Caki2 (cell line): ENCODE data around the gene SEC14L1. TPM values are rescaled to one million over a fixed set of nuclear protein-coding genes. Genes with fewer than 3 reads are reported as not detected.

ENCODE experiments used
- DNase-seq: peaks from one replicate; pipeline ENCODE4 v3.0.0-alpha.2; 2015; ENCODE audit warnings: low read depth
- in situ Hi-C: cut with HindIII; loops from 2 replicates; pipeline ENCODE4 v1.10.0; 2016; ENCODE audit warnings: low sequenced_read_pairs, low pct_unique_long_range_greater_than_20kb, mixed read lengths
- total RNA-seq: library from RNA; depleted of rRNA; stranded (reverse); fragments of >200 nt; shearing (Covaris generic); gene quantifications from 2 replicates; pipeline ENCODE4 v1.2.3, GENCODE V29; 2014; ENCODE audit warnings: low replicate concordance

Gene SEC14L1
- total RNA-seq, 1 experiment from 2014 or later, result 13.3 TPM

DNA sequence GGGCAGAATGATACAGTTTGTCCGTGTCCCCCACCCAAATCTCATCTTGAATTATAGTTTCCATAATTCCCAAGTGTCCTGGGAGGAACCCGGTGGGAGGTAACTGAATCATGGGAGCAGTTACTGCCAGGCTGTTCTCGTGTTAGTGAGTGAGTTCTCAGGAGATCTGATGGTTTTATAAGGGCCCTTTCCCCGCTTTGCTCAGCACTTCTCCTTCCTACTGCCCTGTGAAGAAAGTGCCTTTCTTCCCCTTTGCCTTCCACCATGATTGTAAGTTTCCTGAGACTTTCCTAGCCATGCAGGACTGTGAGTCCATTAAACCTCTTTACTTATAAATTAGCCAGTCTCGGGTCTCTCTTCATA lies 28.9 kb upstream of the SEC14L1 start:
- in situ Hi-C loops, result no loop called here
- DNase-seq, result no peak

DNA sequence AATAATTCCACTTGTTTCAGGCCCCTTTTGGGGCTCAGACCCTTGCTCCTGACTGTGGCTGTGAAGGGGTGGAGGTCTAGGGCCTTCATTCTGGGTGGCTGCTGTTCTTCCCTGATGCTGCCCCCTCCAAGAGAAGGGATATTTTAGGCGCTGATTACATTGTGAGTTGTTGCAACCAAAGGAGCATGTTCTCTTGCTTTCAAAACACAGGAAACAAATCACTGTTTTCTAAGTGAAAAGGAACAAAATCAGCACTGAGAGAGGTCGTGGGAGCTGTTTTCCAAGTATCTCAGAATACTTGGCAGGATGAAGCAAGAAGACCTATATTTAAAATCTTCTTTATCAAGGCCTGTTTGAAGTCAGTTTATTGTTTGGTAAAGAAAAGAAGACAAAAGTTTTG lies 25.3 kb upstream of the SEC14L1 start:
- DNase-seq, result no peak
- in situ Hi-C loops, result no loop called here

DNA sequence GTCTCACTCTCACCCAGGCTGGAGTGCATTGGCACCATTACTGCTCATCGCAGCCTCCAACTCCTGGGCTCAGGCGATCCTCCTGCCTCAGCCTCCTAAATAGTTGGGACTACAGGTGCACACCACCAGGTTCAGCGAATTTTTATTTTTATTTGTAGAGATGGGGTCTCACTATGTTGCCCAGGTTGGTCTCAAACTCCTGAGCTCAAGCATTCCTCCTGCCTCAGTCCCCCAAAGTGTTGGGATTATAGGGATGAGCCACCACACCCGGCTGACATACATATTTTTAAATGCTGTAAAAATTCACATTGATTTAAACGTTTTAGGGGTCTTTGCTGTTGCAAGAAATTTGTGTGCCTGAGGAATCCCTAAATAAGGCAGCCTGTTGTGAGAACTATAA lies 24.8 kb upstream of the SEC14L1 start:
- no peak for DNase-seq
- in situ Hi-C loops, result no loop called here

DNA sequence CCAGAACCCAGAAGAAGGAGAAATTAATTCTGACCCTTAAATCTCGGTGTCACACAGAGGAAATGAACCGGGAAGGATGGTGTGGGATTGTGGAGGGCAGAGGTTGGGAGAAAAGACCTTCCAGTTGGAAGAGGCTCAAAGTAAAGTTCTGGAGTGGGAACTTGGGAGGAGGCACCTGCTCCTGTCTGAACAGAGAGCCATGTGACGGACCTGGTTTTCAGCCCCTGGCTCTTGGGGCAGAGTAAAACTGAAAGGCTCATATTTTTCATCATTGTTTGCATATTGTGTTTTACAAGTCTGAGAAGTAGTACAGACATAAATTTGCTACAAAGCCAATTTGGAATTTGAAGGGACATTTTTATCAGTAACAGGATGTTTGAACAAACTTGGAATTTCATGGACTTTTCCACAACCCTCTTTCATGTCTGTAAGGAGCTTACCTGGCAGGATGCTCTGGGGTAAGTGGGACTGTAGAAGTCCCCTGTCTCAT lies 24.4 kb upstream of the SEC14L1 start:
- in situ Hi-C loops, result no loop called here
- DNase-seq, result no peak

DNA sequence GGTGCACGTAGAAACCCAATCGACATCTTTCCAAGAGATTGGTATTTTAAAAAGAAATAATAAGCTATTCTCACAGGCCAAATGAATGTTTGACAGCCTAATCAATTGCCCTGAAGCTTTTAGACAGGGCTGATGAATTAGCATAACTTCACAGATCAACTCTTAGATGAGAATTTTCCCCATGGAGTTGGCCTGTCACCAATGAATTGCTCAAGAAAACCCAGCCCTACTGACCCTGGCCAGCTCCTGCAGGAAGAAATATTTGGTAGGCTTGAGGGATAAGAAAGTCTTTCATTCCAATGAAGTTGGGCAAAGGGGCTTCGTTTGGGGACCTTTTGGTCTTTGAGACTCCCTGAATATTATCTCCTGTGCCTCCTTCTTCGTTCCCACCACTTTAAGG lies 23.4 kb upstream of the SEC14L1 start:
- DNase-seq, result no peak
- in situ Hi-C loops, result no loop called here

DNA sequence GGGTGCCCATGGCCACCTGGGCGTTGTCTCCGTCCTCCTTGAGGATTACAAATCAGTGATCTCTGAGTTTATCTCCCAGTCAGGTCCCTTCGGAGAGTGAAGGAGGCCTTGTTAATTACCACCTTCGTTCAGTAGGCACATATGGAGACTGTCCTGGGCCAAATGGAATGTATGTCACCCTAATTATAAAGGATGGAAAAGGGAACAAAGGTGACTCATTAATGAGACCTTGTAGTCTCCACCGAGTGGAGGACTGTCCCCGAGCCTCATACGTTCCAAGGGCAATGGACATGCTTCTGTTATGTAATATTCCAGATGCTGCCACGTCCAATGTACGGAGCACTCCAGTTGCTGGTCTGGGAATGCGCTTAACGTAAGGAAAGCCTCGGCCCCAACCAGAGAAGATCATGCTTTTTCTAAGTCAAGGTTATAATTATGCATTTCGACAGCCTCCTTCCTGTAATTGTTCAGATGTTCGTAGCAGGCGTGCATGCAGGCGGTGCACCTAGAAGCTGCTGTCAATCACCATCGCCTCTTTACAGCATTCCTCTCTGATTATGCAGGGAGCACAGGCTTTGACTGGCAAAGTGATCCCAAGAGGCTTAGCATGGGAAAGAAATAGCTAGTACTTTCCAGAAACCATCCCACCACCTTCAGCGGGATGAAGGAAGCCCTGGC lies 22.4 kb upstream of the SEC14L1 start:
- in situ Hi-C loops, result no loop called here
- no peak for DNase-seq

DNA sequence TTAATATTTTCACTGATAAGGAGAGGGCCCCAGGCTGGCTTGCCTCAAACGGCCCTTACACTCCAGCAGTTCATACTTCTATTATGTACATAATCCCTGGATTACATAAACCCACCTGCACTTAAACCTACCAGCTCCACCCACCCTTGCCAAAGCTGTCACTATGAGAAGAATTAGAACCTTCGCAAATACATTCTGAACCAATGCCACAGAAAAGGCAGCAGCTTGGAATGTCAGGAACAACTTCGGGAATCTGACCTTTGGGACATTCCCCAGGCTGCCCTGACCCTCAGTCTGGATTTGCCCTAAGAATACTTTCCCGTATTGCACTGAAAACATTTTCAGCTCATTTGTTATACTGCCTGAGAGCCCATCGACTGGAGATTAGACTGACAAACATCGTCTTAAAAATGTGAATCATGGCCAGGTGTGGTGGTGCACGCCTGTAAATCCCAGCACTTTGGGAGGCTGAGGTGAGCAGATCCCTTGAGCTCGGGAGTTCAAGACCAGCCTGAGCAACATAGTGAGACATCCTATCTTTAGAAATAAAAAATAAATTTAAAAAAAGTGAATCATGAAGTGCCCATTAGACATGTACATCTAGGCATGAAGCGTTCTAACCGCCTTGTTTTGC lies 21.0 kb upstream of the SEC14L1 start:
- in situ Hi-C loops, result loop anchor here (10.0 kb wide), 1 partner anchor 45 kb away; no protein-coding TSS in a partner anchor

DNA sequence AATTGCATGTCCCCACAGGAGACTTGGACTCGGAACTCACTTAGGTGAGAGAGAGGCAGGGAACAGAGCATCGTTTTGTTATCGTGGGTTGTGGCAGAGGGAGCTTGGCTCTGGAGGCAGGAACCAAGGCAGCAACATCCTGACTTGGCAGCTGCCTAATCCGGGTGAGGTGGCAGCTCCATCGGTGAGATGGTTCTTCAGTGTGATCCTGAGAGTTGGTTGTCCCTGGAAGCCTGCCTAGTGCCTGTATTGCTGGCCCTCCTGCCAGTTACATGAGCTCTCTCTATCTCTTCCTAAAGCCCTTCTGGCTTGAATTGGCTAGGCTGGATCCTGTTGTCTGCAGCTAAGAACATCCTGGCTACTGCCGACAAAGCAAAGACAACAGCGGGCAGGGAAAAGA lies 19.9 kb upstream of the SEC14L1 start:
- in situ Hi-C loops, result loop anchor here (10.0 kb wide), 1 partner anchor 46 kb away; no protein-coding TSS in a partner anchor
- no peak for DNase-seq

More for the DNA sequence above, 21.0 kb upstream of the SEC14L1 start:
- DNase-seq, result no peak

DNA sequence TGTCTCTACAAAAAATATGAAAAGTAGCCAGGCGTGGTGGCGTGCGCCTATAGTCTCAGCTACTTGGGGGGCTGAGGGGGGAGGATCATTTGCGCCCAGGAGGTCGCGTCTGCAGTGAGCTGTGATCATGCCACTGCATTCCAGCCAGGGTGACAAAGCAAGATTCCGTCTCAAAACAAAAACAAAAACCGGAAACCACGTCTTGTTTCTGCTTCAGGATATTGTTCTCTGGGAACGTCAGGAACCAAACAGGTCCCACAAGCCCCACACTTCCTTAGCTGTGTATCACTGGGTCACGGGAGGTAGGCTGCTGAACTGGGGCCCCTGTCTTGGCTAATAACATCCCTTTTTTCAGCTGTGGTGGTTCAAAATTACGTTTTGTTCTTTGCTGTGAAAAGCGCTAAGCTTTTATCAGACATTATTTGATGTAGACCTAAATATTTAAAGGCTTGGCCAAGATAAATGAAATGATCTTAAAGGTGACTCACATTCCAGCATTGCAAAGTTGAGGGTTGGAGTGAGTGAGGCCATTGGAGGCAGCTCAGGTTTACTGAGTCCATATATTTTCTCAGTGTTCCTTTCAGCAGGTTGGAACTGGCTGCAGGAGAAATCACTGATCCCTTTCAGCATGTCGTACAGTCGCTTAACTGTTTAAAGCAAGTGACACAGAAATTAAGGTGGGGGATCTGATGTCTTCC lies 16.4 kb upstream of the SEC14L1 start:
- DNase-seq, result peak; percentile 92

DNA sequence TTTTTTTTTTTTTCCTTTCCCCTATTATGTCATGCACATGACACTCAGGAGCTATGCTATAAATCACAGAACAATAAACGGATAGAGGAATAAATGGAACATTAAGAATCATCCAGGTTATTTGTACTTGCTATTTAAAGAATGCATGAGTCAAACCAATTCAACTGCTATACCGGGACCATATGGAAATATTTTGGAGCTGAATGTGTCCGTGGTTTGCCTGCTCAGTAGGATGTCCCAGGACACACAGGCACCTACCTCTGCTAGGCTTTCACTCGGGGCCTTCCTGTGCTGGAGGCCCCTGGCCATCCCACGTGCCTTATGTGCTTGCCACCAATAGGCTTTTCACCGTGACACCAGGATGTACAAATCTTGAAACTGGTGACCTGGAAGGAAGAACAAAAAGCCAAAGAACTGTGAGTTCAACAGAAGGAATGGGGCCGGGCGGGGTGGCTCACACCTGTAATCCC lies 15.3 kb upstream of the SEC14L1 start:
- in situ Hi-C loops, result loop anchor here (10.0 kb wide), 1 partner anchor 51 kb away; no protein-coding TSS in a partner anchor
- peak; percentile 96 for DNase-seq

More for the DNA sequence above, 16.4 kb upstream of the SEC14L1 start:
- in situ Hi-C loops, result loop anchor here (10.0 kb wide), 1 partner anchor 50 kb away; no protein-coding TSS in a partner anchor

DNA sequence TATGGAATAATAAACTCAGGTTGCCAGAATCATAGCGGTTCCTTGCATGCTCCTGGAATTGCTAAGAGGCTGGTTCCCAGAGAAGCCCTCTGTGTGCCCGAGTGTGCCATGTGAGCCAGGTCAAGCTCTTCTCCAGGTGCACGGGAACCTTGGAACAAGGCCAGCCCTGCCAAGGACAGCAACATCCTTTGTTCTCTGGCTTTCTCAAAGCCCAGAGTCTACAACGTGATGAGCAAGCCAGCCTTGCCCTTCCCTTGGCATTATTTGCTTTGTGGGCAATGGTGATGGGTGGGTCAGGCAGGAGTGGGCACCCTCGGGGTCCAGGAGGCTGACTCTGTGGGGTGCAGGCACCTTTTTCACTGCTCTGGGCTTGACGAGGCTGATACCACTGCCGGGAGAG lies 14.2 kb upstream of the SEC14L1 start:
- DNase-seq, result no peak
- in situ Hi-C loops, result loop anchor here (10.0 kb wide), 1 partner anchor 52 kb away; no protein-coding TSS in a partner anchor

DNA sequence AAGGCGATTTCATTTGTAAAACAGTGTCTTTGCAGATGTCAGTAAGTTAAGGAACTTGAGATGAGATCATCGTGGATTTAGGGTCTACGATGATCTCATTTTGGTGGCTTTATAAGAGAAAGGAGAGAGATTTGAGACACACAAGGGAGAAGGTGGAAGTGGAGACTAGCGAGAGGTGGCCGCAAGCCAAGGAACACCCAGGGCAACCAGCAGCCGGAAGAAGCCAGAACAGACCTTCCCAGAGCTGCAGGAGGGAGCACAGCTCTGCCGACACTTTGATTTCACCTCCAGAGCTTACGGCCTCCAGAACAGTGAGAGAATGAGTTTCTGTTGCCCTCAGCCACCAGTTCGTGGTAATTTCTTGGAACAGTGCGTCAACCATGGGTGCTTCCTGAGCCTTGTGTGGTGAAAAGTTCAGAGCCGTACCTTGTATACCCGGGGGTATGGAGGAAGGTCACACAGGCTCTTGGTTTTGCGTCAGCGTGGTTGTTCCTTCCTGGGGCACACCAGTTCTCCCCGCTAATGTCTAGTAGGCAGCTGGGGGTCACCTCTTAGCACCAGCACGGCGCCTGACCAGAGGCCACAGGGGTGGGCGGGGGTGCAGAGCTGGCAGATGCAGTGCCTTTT lies 12.9 kb upstream of the SEC14L1 start:
- in situ Hi-C loops, result loop anchor here (10.0 kb wide), 1 partner anchor 53 kb away; no protein-coding TSS in a partner anchor
- no peak for DNase-seq

DNA sequence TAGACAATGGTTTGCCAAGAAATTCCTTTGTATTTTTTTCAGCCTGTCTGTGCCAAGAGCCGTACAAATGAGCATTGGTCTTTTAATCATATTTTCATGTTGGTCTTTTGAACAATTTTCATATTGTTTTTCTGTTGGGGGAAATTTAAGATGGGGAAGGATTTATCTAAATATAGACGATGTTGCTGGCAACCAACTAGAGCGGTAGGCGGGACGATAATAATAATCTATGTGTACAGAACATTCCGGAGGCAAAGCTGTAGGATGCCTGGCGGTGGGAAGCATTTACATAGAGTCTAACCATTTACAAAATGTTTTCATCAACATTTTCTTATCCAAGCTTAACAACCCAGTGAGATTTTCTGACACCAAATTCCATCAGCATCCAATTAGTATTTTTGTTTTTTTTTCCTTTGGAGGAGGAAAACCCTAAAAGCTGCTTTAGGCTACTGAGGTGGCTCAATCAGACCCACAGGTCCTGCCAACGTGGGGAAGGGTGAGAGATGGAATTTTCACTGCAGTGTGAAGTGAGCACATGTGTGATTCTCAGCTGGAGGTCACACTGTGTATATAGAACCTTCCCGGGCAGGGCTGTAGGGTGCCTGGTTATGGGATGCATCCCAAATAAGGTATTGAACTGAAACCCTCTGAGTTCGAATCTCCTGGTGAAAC lies 11.7 kb upstream of the SEC14L1 start:
- in situ Hi-C loops, result loop anchor here (10.0 kb wide), 1 partner anchor 54 kb away; no protein-coding TSS in a partner anchor
- no peak for DNase-seq

DNA sequence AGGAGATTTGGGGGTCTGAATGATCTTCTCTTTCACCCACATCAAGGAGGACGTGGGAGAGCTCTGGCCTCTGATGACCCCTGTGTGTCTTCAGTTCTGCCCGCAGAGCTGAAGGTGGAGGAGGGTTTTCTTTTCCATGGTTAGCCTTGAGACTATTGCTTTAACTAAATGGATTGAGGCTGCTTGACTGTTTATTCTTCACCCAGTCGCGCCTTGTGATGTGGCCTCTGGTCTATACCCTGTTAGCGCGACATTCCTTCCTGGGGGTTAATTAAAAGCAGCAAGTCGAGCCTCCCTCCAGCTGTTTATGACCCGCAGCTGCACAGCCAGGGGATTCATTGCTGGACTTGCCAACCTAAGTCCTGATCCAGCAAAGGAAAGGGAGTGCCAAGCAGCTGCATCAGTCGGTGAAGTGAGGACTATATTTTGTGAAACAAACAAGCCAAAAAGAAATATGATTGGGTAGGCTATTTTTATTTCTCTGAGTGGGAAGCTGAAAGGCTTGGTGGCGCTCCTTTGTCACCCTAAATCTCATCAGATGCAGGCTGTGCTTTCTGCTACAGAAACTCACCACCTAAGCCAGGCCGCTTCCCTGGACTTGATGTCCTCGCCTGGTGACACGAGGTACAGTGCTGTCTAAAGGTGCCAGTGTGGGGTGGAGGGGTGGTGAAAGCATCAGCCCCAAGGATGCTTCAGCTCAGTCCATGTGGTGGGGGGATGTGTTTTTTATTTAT lies 11.0 kb upstream of the SEC14L1 start:
- in situ Hi-C loops, result loop anchor here (10.0 kb wide), 1 partner anchor 55 kb away; no protein-coding TSS in a partner anchor
- DNase-seq, result no peak

DNA sequence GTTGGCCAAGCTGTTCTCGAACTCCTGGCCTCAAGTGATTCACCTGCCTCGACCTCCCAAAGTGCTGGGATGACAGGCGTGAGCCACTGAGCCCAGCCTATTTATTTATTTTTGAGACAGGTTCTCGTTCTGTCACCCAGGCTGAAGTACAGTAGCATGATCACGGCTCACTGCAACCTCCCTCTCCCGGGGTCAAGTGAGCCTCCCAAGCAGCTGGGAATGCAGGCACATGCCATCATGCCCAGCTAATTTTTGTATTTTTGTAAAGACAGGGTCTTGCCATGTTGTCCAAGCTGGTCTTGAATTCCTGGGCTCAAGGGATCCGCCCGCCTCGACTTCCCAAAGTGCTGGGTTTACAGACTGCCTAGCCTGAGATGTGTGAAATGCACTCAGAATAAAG lies 10.2 kb upstream of the SEC14L1 start:
- in situ Hi-C loops, result no loop called here
- DNase-seq, result no peak

DNA sequence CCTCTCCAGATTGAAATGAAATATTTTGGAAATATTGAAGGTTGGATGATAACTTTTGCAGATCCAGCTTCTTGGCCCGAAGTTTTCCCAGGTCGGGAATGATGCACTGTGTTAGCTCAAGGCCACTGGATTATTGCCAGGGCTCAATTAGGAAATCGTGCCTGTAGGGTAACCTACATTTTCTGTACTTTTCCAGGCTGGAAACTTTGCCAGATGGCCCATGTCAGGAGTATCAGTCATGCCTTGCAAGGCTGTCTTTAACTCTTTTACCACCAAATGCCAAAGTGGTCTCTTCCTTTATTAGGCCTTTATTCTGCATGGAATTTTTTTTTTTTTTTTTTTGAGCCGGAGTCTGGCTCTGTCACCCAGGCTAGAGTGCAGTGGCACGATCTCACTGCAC lies 8.9 kb upstream of the SEC14L1 start:
- DNase-seq, result no peak
- in situ Hi-C loops, result no loop called here

DNA sequence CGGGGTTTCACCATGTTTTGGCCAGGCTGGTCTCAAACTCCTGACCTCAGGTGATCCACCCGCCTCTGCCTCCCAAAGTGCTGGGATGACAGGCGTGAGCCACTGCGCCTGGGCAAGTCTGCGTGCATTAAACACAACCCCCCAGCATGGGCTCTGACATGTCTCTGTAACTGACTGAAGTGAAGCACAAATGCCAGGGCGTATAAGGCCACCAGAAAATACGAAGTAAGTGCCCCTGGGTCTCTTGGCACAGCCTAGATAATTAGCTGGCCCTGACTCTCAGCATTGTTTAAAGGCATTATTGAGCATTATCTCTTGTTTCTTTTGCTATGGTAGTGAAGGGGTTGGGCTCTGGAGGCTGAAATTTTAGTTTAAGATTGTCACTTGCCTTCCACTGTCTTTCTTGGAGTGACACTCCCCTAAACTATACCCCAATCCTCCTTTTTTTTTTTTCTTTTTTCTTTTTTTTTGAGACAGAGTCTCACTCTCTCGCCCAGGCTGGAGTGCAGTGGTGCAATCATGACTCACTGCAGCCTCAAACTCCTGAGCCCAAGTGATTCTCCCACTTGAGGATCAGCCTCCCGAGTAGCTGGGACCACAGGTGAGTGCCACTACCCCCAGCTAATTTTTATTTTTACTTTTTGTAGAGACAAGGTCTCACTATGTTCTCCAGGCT lies 8.2 kb upstream of the SEC14L1 start:
- in situ Hi-C loops, result no loop called here
- no peak for DNase-seq
